DND-41 (cell line): ENCODE data around the gene NKX2-8.

Experiments used
- EZH2 ChIP-seq: IDR thresholded peaks from 3 replicates; pipeline ENCODE4 v1.6.1; 2012; ENCODE audit warnings: borderline replicate concordance, low read depth, mild to moderate bottlenecking, moderate library complexity, low read length, inconsistent platforms; ENCODE audit not compliant: severe bottlenecking
- TF ChIP-seq, protein P1 (sequence below): IDR thresholded peaks from 2 replicates; pipeline ENCODE4 v1.5.1; 2012; ENCODE audit warnings: borderline replicate concordance, low read length, moderate library complexity, mild to moderate bottlenecking; ENCODE audit not compliant: poor library complexity, severe bottlenecking; ENCODE audit errors: extremely low read depth

DNA sequence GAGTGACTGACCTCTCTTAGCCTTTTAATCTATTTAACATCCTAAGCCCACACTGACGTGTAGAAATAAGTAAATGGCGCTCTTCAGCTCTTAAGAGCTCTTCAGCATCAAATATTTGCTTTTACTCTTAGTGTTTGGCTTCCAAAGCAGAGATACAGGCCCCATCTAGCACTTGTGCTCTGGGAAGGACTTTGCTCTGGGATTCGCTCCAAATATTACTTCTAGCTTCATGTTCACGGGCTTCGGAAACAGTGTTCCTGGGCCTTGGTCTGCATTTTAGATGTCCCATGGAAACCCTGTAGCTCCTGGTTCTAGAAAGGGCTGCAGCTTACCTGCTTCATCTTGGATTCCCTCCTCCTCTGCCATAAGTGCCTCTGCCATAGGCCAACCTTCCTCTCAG, 2.7 kb upstream of the NKX2-8 start:
- TF ChIP-seq, protein P1, sequence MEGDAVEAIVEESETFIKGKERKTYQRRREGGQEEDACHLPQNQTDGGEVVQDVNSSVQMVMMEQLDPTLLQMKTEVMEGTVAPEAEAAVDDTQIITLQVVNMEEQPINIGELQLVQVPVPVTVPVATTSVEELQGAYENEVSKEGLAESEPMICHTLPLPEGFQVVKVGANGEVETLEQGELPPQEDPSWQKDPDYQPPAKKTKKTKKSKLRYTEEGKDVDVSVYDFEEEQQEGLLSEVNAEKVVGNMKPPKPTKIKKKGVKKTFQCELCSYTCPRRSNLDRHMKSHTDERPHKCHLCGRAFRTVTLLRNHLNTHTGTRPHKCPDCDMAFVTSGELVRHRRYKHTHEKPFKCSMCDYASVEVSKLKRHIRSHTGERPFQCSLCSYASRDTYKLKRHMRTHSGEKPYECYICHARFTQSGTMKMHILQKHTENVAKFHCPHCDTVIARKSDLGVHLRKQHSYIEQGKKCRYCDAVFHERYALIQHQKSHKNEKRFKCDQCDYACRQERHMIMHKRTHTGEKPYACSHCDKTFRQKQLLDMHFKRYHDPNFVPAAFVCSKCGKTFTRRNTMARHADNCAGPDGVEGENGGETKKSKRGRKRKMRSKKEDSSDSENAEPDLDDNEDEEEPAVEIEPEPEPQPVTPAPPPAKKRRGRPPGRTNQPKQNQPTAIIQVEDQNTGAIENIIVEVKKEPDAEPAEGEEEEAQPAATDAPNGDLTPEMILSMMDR, result no peak
- TF ChIP-seq EZH2, result no peak
